ENCODE results near the gene RFTN1.

Gene RFTN1

GRCh38 chr3:16482194-16482769, 31.2 kb downstream of the RFTN1 start:
- Histone ChIP-seq H3K36me3 (ENCODE audit: control insufficient read depth, insufficient read depth, low read length) (no peaks in the 10 kb centered on the region), H3K23ac (ENCODE audit: low read length) (no peak overlapping the region), H2BK120ac (ENCODE audit: low read depth, low read length) (no peak overlapping the region), H3K4me1 (ENCODE audit: control insufficient read depth, low read depth, low read length) (peaks cover 11% of the 10 kb centered on the region), H3K4me3 (ENCODE audit: low read length) (no peak overlapping the region), H3K27ac (ENCODE audit: low read depth, low read length) (no peak overlapping the region), H3K9ac (ENCODE audit: low read length) (no peak overlapping the region), H2AK5ac (ENCODE audit: low read length) (no peak overlapping the region), H4K8ac (ENCODE audit: low read depth, low read length) (no peak overlapping the region), H2BK5ac (ENCODE audit: low read length) (no peak overlapping the region), H3K56ac (ENCODE audit: low read length) (no peak overlapping the region), H3K79me2 (ENCODE audit: control insufficient read depth, insufficient read depth, low read length) (no peaks in the 10 kb centered on the region), H3K18ac (ENCODE audit: low read length) (no peak overlapping the region), H4K5ac (ENCODE audit: low read length) (no peak overlapping the region), H3K79me1 (ENCODE audit: low read length) (no peaks in the 10 kb centered on the region), H3K4ac (ENCODE audit: low read depth, low read length) (no peak overlapping the region), H3K4me2 (ENCODE audit: low read length) (no peak overlapping the region), H2BK15ac (replicated peaks; ENCODE audit: low read depth) (no peak overlapping the region), H3K27me3 (ENCODE audit: insufficient read depth, low read length, poor library complexity) (no peaks in the 10 kb centered on the region)
- no peak for DNase-seq
- WGBS (ENCODE audit: extremely low coverage, insufficient coverage, low lambda C conversion rate), result no CpG with 5 or more reads among the region's 5 CpGs

GRCh38 chr3:16481546-16481897, 32.0 kb downstream of the RFTN1 start:
- Histone ChIP-seq H3K27me3 (ENCODE audit: insufficient read depth, low read length, poor library complexity) (no peaks in the 10 kb centered on the region), H3K4ac (ENCODE audit: low read depth, low read length) (no peak overlapping the region), H4K8ac (ENCODE audit: low read depth, low read length) (no peak overlapping the region), H2BK5ac (ENCODE audit: low read length) (no peak overlapping the region), H4K5ac (ENCODE audit: low read length) (no peak overlapping the region), H3K27ac (ENCODE audit: low read depth, low read length) (no peak overlapping the region), H3K56ac (ENCODE audit: low read length) (no peak overlapping the region), H3K4me1 (ENCODE audit: control insufficient read depth, low read depth, low read length) (peaks cover 11% of the 10 kb centered on the region), H3K36me3 (ENCODE audit: control insufficient read depth, insufficient read depth, low read length) (no peaks in the 10 kb centered on the region), H3K79me2 (ENCODE audit: control insufficient read depth, insufficient read depth, low read length) (no peaks in the 10 kb centered on the region), H2BK120ac (ENCODE audit: low read depth, low read length) (no peak overlapping the region), H3K4me3 (ENCODE audit: low read length) (no peak overlapping the region), H2AK5ac (ENCODE audit: low read length) (no peak overlapping the region), H3K23ac (ENCODE audit: low read length) (peak overlapping the region; percentile 12), H3K4me2 (ENCODE audit: low read length) (no peak overlapping the region), H2BK15ac (replicated peaks; ENCODE audit: low read depth) (no peak overlapping the region), H3K18ac (ENCODE audit: low read length) (peak overlapping the region; percentile 29), H3K79me1 (ENCODE audit: low read length) (no peaks in the 10 kb centered on the region), H3K9ac (ENCODE audit: low read length) (no peak overlapping the region)
- WGBS (ENCODE audit: extremely low coverage, insufficient coverage, low lambda C conversion rate), result no CpG with 5 or more reads among the region's 3 CpGs
- DNase-seq, result no peak

GRCh38 chr3:16480861-16481545, 32.5 kb downstream of the RFTN1 start:
- H3K27ac ChIP-seq (ENCODE audit: low read depth, low read length), result no peak overlapping the region
- H3K79me2 ChIP-seq (ENCODE audit: control insufficient read depth, insufficient read depth, low read length), result no peaks in the 10 kb centered on the region
- WGBS (ENCODE audit: extremely low coverage, insufficient coverage, low lambda C conversion rate), result 100% methylated on average over 1 of the region's 5 CpGs
- no peaks in the 10 kb centered on the region for H3K79me1 ChIP-seq (ENCODE audit: low read length)
- H3K27me3 ChIP-seq (ENCODE audit: insufficient read depth, low read length, poor library complexity), result no peaks in the 10 kb centered on the region
- H3K23ac ChIP-seq (ENCODE audit: low read length), result no peak overlapping the region
- DNase-seq, result peak; percentile 58
- H3K4me3 ChIP-seq (ENCODE audit: low read length), result no peak overlapping the region
- no peak overlapping the region for H3K4me2 ChIP-seq (ENCODE audit: low read length)
- H2BK120ac ChIP-seq (ENCODE audit: low read depth, low read length), result no peak overlapping the region
- no peak overlapping the region for H2BK5ac ChIP-seq (ENCODE audit: low read length)
- H3K18ac ChIP-seq (ENCODE audit: low read length), result no peak overlapping the region
- no peak overlapping the region for H3K56ac ChIP-seq (ENCODE audit: low read length)
- peaks cover 11% of the 10 kb centered on the region for H3K4me1 ChIP-seq (ENCODE audit: control insufficient read depth, low read depth, low read length)
- no peak overlapping the region for H3K9ac ChIP-seq (ENCODE audit: low read length)
- no peak overlapping the region for H2BK15ac ChIP-seq (replicated peaks; ENCODE audit: low read depth)
- H3K4ac ChIP-seq (ENCODE audit: low read depth, low read length), result no peak overlapping the region
- H4K5ac ChIP-seq (ENCODE audit: low read length), result no peak overlapping the region
- H4K8ac ChIP-seq (ENCODE audit: low read depth, low read length), result no peak overlapping the region
- H3K36me3 ChIP-seq (ENCODE audit: control insufficient read depth, insufficient read depth, low read length), result no peaks in the 10 kb centered on the region
- H2AK5ac ChIP-seq (ENCODE audit: low read length), result no peak overlapping the region

- H4K5ac ChIP-seq (ENCODE audit: low read length), result no peak overlapping the region
- no CpG with 5 or more reads among the region's 2 CpGs for WGBS (ENCODE audit: extremely low coverage, insufficient coverage, low lambda C conversion rate)
- DNase-seq, result no peak
- H2BK15ac ChIP-seq (replicated peaks; ENCODE audit: low read depth), result no peak overlapping the region
- H3K18ac ChIP-seq (ENCODE audit: low read length), result no peak overlapping the region
- no peak overlapping the region for H3K4ac ChIP-seq (ENCODE audit: low read depth, low read length)
- H3K23ac ChIP-seq (ENCODE audit: low read length), result no peak overlapping the region
- no peaks in the 10 kb centered on the region for H3K27me3 ChIP-seq (ENCODE audit: insufficient read depth, low read length, poor library complexity)
- H3K56ac ChIP-seq (ENCODE audit: low read length), result no peak overlapping the region
- H3K4me2 ChIP-seq (ENCODE audit: low read length), result no peak overlapping the region
- no peak overlapping the region for H3K4me3 ChIP-seq (ENCODE audit: low read length)
- H3K79me2 ChIP-seq (ENCODE audit: control insufficient read depth, insufficient read depth, low read length), result no peaks in the 10 kb centered on the region
- H2AK5ac ChIP-seq (ENCODE audit: low read length), result no peak overlapping the region
- H3K4me1 ChIP-seq (ENCODE audit: control insufficient read depth, low read depth, low read length), result peaks cover 11% of the 10 kb centered on the region
- no peak overlapping the region for H2BK5ac ChIP-seq (ENCODE audit: low read length)
- no peak overlapping the region for H3K9ac ChIP-seq (ENCODE audit: low read length)
- no peaks in the 10 kb centered on the region for H3K79me1 ChIP-seq (ENCODE audit: low read length)
- no peak overlapping the region for H3K27ac ChIP-seq (ENCODE audit: low read depth, low read length)
- H4K8ac ChIP-seq (ENCODE audit: low read depth, low read length), result no peak overlapping the region
- no peak overlapping the region for H2BK120ac ChIP-seq (ENCODE audit: low read depth, low read length)
- H3K36me3 ChIP-seq (ENCODE audit: control insufficient read depth, insufficient read depth, low read length), result no peaks in the 10 kb centered on the region
Measured at GRCh38 chr3:16478516-16478915, 35.0 kb downstream of the RFTN1 start.

DNA sequence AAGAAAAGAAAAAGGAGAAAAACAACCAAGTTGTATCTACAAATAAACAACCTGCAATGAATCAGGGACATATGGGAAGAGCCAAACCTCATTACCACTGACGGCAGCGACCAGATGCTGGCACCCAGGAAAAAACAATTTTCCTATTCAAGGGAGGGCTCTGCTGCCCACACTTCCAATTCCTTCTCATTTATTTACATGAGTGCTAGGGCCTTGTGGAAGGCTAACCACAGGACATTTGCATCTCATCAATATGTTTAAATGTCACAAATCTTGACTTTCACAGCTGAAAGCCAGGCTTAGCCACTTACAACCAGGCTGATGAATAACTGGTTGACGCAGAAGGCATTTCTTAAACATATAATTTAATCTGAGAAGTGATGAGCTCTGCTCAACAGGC, 36.0 kb downstream of the RFTN1 start:
- H3K4ac ChIP-seq (ENCODE audit: low read depth, low read length), result no peak overlapping the region
- no peaks in the 10 kb centered on the region for H3K79me1 ChIP-seq (ENCODE audit: low read length)
- H3K36me3 ChIP-seq (ENCODE audit: control insufficient read depth, insufficient read depth, low read length), result no peaks in the 10 kb centered on the region
- no CpG with 5 or more reads among the region's 3 CpGs for WGBS (ENCODE audit: extremely low coverage, insufficient coverage, low lambda C conversion rate)
- no peak overlapping the region for H3K9ac ChIP-seq (ENCODE audit: low read length)
- H2BK5ac ChIP-seq (ENCODE audit: low read length), result no peak overlapping the region
- no peak overlapping the region for H2BK15ac ChIP-seq (replicated peaks; ENCODE audit: low read depth)
- H3K4me2 ChIP-seq (ENCODE audit: low read length), result no peak overlapping the region
- H3K18ac ChIP-seq (ENCODE audit: low read length), result no peak overlapping the region
- DNase-seq, result no peak
- H2BK120ac ChIP-seq (ENCODE audit: low read depth, low read length), result no peak overlapping the region
- no peak overlapping the region for H4K8ac ChIP-seq (ENCODE audit: low read depth, low read length)
- H3K79me2 ChIP-seq (ENCODE audit: control insufficient read depth, insufficient read depth, low read length), result no peaks in the 10 kb centered on the region
- no peak overlapping the region for H3K27ac ChIP-seq (ENCODE audit: low read depth, low read length)
- H4K5ac ChIP-seq (ENCODE audit: low read length), result no peak overlapping the region
- peaks cover 7% of the 10 kb centered on the region for H3K4me1 ChIP-seq (ENCODE audit: control insufficient read depth, low read depth, low read length)
- H3K4me3 ChIP-seq (ENCODE audit: low read length), result no peak overlapping the region
- H2AK5ac ChIP-seq (ENCODE audit: low read length), result no peak overlapping the region
- no peak overlapping the region for H3K23ac ChIP-seq (ENCODE audit: low read length)
- no peaks in the 10 kb centered on the region for H3K27me3 ChIP-seq (ENCODE audit: insufficient read depth, low read length, poor library complexity)
- H3K56ac ChIP-seq (ENCODE audit: low read length), result no peak overlapping the region

GRCh38 chr3:16477056-16477455, 36.4 kb downstream of the RFTN1 start:
- Histone ChIP-seq H3K4me2 (ENCODE audit: low read length) (no peak overlapping the region), H3K27me3 (ENCODE audit: insufficient read depth, low read length, poor library complexity) (no peaks in the 10 kb centered on the region), H3K4me3 (ENCODE audit: low read length) (no peak overlapping the region), H3K4me1 (ENCODE audit: control insufficient read depth, low read depth, low read length) (peaks cover 7% of the 10 kb centered on the region), H2BK120ac (ENCODE audit: low read depth, low read length) (no peak overlapping the region), H2AK5ac (ENCODE audit: low read length) (no peak overlapping the region), H3K27ac (ENCODE audit: low read depth, low read length) (no peak overlapping the region), H3K4ac (ENCODE audit: low read depth, low read length) (no peak overlapping the region), H4K5ac (ENCODE audit: low read length) (no peak overlapping the region), H3K18ac (ENCODE audit: low read length) (no peak overlapping the region), H2BK5ac (ENCODE audit: low read length) (no peak overlapping the region), H3K56ac (ENCODE audit: low read length) (no peak overlapping the region), H3K36me3 (ENCODE audit: control insufficient read depth, insufficient read depth, low read length) (no peaks in the 10 kb centered on the region), H2BK15ac (replicated peaks; ENCODE audit: low read depth) (no peak overlapping the region), H3K9ac (ENCODE audit: low read length) (no peak overlapping the region), H3K79me2 (ENCODE audit: control insufficient read depth, insufficient read depth, low read length) (no peaks in the 10 kb centered on the region), H4K8ac (ENCODE audit: low read depth, low read length) (no peak overlapping the region), H3K23ac (ENCODE audit: low read length) (no peak overlapping the region), H3K79me1 (ENCODE audit: low read length) (no peaks in the 10 kb centered on the region)
- DNase-seq, result no peak
